Measurements from ENCODE around the gene PRLH.

- TF ChIP-seq POLR2A (IDR thresholded peaks at IDR 0.05) (no peak), CTCF (IDR thresholded peaks at IDR 0.05) (no peak), EP300 (IDR thresholded peaks at IDR 0.05) (no peak), POLR2AphosphoS5 (IDR thresholded peaks at IDR 0.05) (no peak)
Observed at GRCh38 chr2:237594514-237594871, 28.1 kb downstream of the PRLH start.
